Stimulated activated CD8-positive, alpha-beta memory T cell treated with anti-CD3 and anti-CD28 coated beads, Interleukin-15, amount 100 ng/mL, for 4 hours (primary cell): ENCODE measurements around the gene IL9R.
"Not testable (repeated sequence)": the region's sequence is repeated elsewhere in the genome, so short reads cannot be mapped to it uniquely, and the experiment has no call there.

ENCODE experiments used
- DNase-seq, 2 donors: peaks; one replicate each; pipeline ENCODE4 v3.0.0-alpha.2; 2020; ENCODE audit warnings: low read depth in 2 of 2

The IL9R gene

GRCh38 chrX:155997436-155997835 is at the start of gene IL9R:
IL9R (plus strand) TSS chrX:155997696; CDS start chrX:155997760, 64 bp downstream.
- peak; percentile 21 to 37 for DNase-seq

GRCh38 chrX:155949098-155949497 is 48.4 kb upstream of the IL9R start:
- no peak for DNase-seq

- no peak for DNase-seq
Measured at GRCh38 chrX:155951237-155951789, 46.2 kb upstream of the IL9R start.

GRCh38 chrX:155953055-155953454 is 44.4 kb upstream of the IL9R start:
- DNase-seq = no peak

- no peak for DNase-seq
Measured at GRCh38 chrX:155954793-155955192, 42.7 kb upstream of the IL9R start.

- DNase-seq = no peak
Measured at GRCh38 chrX:155956099-155956498, 41.4 kb upstream of the IL9R start.

- DNase-seq = no peak
Measured at GRCh38 chrX:155956649-155957048, 40.8 kb upstream of the IL9R start.

GRCh38 chrX:155957843-155958242 is 39.7 kb upstream of the IL9R start:
- no peak for DNase-seq

GRCh38 chrX:155959018-155959587 is 38.4 kb upstream of the IL9R start:
- no peak for DNase-seq

GRCh38 chrX:155962906-155963305 is 34.6 kb upstream of the IL9R start:
- no peak for DNase-seq

- DNase-seq = peak in 1 of 2 donors; percentile 12
Measured at GRCh38 chrX:155966876-155967275, 30.6 kb upstream of the IL9R start.

- no peak for DNase-seq
Measured at GRCh38 chrX:155967653-155968325, 29.7 kb upstream of the IL9R start.

GRCh38 chrX:155968326-155968661 is 29.2 kb upstream of the IL9R start:
- DNase-seq = no peak

- no peak for DNase-seq
Measured at GRCh38 chrX:155968791-155969190, 28.7 kb upstream of the IL9R start.

- not testable (repeated sequence) for DNase-seq
Measured at GRCh38 chrX:155971658-155972057, 25.8 kb upstream of the IL9R start.

- DNase-seq = not testable (repeated sequence)
Measured at GRCh38 chrX:155972241-155972640, 25.3 kb upstream of the IL9R start.

- DNase-seq = no peak
Measured at GRCh38 chrX:155983326-155983725, 14.2 kb upstream of the IL9R start.

GRCh38 chrX:155985208-155985607 is 12.3 kb upstream of the IL9R start:
- no peak for DNase-seq

GRCh38 chrX:155986995-155987394 is 10.5 kb upstream of the IL9R start:
- DNase-seq = not testable (repeated sequence)

- DNase-seq = no peak
Measured at GRCh38 chrX:155988859-155989258, 8.6 kb upstream of the IL9R start.

- DNase-seq = no peak
Measured at GRCh38 chrX:155993421-155993820, 4.1 kb upstream of the IL9R start.

GRCh38 chrX:155995321-155995875 is 2.1 kb upstream of the IL9R start:
- DNase-seq = no peak

- no peak for DNase-seq
Measured at GRCh38 chrX:155998116-155998515, 620 bp downstream of the IL9R start.
